Skeletal muscle satellite cell (primary cell): ENCODE measurements around the gene DPM2.

ENCODE experiments used
- H3K27me3 ChIP-seq: 2 replicates; pipeline ENCODE4 v1.7.0; 2013; ENCODE audit warnings: low read length; ENCODE audit not compliant: control insufficient read depth, insufficient read depth
- H3K36me3 ChIP-seq: 2 replicates; pipeline ENCODE4 v1.7.0; 2013; ENCODE audit warnings: mild to moderate bottlenecking, control low read depth, low read length; ENCODE audit not compliant: insufficient read depth
- H3K4me1 ChIP-seq: 2 replicates; pipeline ENCODE4 v1.7.0; 2013; ENCODE audit warnings: low read length; ENCODE audit not compliant: control insufficient read depth, insufficient read depth
- H3K4me2 ChIP-seq: 2 replicates; pipeline ENCODE4 v1.7.0; 2013; ENCODE audit warnings: mild to moderate bottlenecking, low read length
- H3K4me3 ChIP-seq: 2 replicates; pipeline ENCODE4 v1.7.0; 2013; ENCODE audit warnings: low read length
- H3K9ac ChIP-seq: 2 replicates; pipeline ENCODE4 v1.7.0; 2013; ENCODE audit warnings: mild to moderate bottlenecking, low read depth, low read length, moderate library complexity
- H3K9me3 ChIP-seq: replicated peaks from 2 replicates; pipeline ENCODE4 v1.7.0; 2013; ENCODE audit warnings: mild to moderate bottlenecking, control low read depth, low read length

Gene DPM2

GRCh38 chr9:127941062-127941960 is 3.7 kb upstream of the DPM2 start:
- Histone ChIP-seq H3K9me3 (no peaks in the 10 kb centered on the region), H3K36me3 (no peaks in the 10 kb centered on the region), H3K4me2 (no peak overlapping the region), H3K4me1 (peaks cover 17% of the 10 kb centered on the region), H3K27me3 (no peaks in the 10 kb centered on the region), H3K9ac (no peak overlapping the region), H3K4me3 (no peak overlapping the region)

- Histone ChIP-seq H3K27me3 (no peaks in the 10 kb centered on the region), H3K4me1 (peaks cover 24% of the 10 kb centered on the region), H3K9me3 (no peaks in the 10 kb centered on the region), H3K36me3 (no peaks in the 10 kb centered on the region), H3K9ac (no peak overlapping the region), H3K4me3 (no peak overlapping the region), H3K4me2 (no peak overlapping the region)
These were observed 2.9 kb upstream of the DPM2 start for GRCh38 chr9:127940593-127940992.

- peaks cover 29% of the 10 kb centered on the region for H3K4me1 ChIP-seq
- peaks cover 9% of the 10 kb centered on the region for H3K36me3 ChIP-seq
- H3K27me3 ChIP-seq = no peaks in the 10 kb centered on the region
- H3K9ac ChIP-seq = peak overlapping the region; percentile 88
- H3K9me3 ChIP-seq = no peaks in the 10 kb centered on the region
- no peak overlapping the region for H3K4me3 ChIP-seq
- peak overlapping the region; percentile 86 for H3K4me2 ChIP-seq
These were observed 640 bp upstream of the DPM2 start for GRCh38 chr9:127938298-127938690.

- Histone ChIP-seq H3K27me3 (no peaks in the 10 kb centered on the region), H3K4me2 (peak overlapping the region; percentile 86), H3K9me3 (no peaks in the 10 kb centered on the region), H3K36me3 (peaks cover 9% of the 10 kb centered on the region), H3K4me1 (peaks cover 25% of the 10 kb centered on the region), H3K4me3 (peak overlapping the region; percentile 90), H3K9ac (peak overlapping the region; percentile 88)
These were observed 632 bp downstream of the DPM2 start for GRCh38 chr9:127937056-127937387.

- peak overlapping the region; percentile 90 for H3K4me3 ChIP-seq
- peak overlapping the region; percentile 88 for H3K9ac ChIP-seq
These were observed 1.3 kb downstream of the DPM2 start for GRCh38 chr9:127936347-127936852.

GRCh38 chr9:127935765-127936221 is 1.9 kb downstream of the DPM2 start:
- H3K36me3 ChIP-seq = peaks cover 9% of the 10 kb centered on the region
- no peaks in the 10 kb centered on the region for H3K27me3 ChIP-seq
- peaks cover 36% of the 10 kb centered on the region for H3K4me1 ChIP-seq
- no peak overlapping the region for H3K9ac ChIP-seq
- H3K9me3 ChIP-seq = no peaks in the 10 kb centered on the region
- peak overlapping the region; percentile 86 for H3K4me2 ChIP-seq
- peak overlapping the region; percentile 90 for H3K4me3 ChIP-seq

More at GRCh38 chr9:127936347-127936852, 1.3 kb downstream of the DPM2 start:
- Histone ChIP-seq H3K36me3 (peaks cover 9% of the 10 kb centered on the region), H3K4me1 (peaks cover 30% of the 10 kb centered on the region), H3K27me3 (no peaks in the 10 kb centered on the region), H3K4me2 (peak overlapping the region; percentile 86), H3K9me3 (no peaks in the 10 kb centered on the region)

- H3K36me3 ChIP-seq = peaks cover 9% of the 10 kb centered on the region
- no peak overlapping the region for H3K9ac ChIP-seq
- H3K4me2 ChIP-seq = no peak overlapping the region
- H3K4me3 ChIP-seq = no peak overlapping the region
- no peaks in the 10 kb centered on the region for H3K9me3 ChIP-seq
- no peaks in the 10 kb centered on the region for H3K27me3 ChIP-seq
- peaks cover 43% of the 10 kb centered on the region for H3K4me1 ChIP-seq
These were observed 2.7 kb downstream of the DPM2 start for GRCh38 chr9:127934986-127935385.

GRCh38 chr9:127934248-127934647 is 3.4 kb downstream of the DPM2 start:
- H3K27me3 ChIP-seq = no peaks in the 10 kb centered on the region
- no peak overlapping the region for H3K4me2 ChIP-seq
- peaks cover 9% of the 10 kb centered on the region for H3K36me3 ChIP-seq
- H3K4me1 ChIP-seq = peaks cover 43% of the 10 kb centered on the region
- no peaks in the 10 kb centered on the region for H3K9me3 ChIP-seq
- no peak overlapping the region for H3K4me3 ChIP-seq
- no peak overlapping the region for H3K9ac ChIP-seq

- peak overlapping the region; percentile 74 for H3K4me3 ChIP-seq
- H3K4me2 ChIP-seq = peak overlapping the region; percentile 97
- H3K9me3 ChIP-seq = no peaks in the 10 kb centered on the region
- H3K36me3 ChIP-seq = peaks cover 9% of the 10 kb centered on the region
- H3K27me3 ChIP-seq = no peaks in the 10 kb centered on the region
- H3K4me1 ChIP-seq = peaks cover 37% of the 10 kb centered on the region
- peak overlapping the region; percentile 66 for H3K9ac ChIP-seq
These were observed 6.4 kb downstream of the DPM2 start for GRCh38 chr9:127931092-127931881.

- H3K4me3 ChIP-seq = peak within 1 kb of the TSS; percentile 74
- peaks cover 9% of the 10 kb centered on the region for H3K36me3 ChIP-seq
- H3K27me3 ChIP-seq = no peaks in the 10 kb centered on the region
- no peaks in the 10 kb centered on the region for H3K9me3 ChIP-seq
- H3K9ac ChIP-seq = peak within 1 kb of the TSS; percentile 66
- H3K4me2 ChIP-seq = peak within 1 kb of the TSS; percentile 97
- H3K4me1 ChIP-seq = peaks cover 29% of the 10 kb centered on the region
These were observed 7.2 kb downstream of the DPM2 start, which contains the start of gene PIP5KL1 for GRCh38 chr9:127930231-127931091. TSS of gene PIP5KL1 (minus strand) at chr9:127930777. CDS start at chr9:127930752, 25 bp downstream.

- Histone ChIP-seq H3K4me3 (no peak overlapping the region), H3K27me3 (no peaks in the 10 kb centered on the region), H3K4me1 (peaks cover 26% of the 10 kb centered on the region), H3K4me2 (no peak overlapping the region), H3K36me3 (peaks cover under 1% of the 10 kb centered on the region), H3K9me3 (no peaks in the 10 kb centered on the region), H3K9ac (no peak overlapping the region)
These were observed 8.1 kb downstream of the DPM2 start for GRCh38 chr9:127929625-127929979.
